ENCODE data around the gene FMO4.

DNA sequence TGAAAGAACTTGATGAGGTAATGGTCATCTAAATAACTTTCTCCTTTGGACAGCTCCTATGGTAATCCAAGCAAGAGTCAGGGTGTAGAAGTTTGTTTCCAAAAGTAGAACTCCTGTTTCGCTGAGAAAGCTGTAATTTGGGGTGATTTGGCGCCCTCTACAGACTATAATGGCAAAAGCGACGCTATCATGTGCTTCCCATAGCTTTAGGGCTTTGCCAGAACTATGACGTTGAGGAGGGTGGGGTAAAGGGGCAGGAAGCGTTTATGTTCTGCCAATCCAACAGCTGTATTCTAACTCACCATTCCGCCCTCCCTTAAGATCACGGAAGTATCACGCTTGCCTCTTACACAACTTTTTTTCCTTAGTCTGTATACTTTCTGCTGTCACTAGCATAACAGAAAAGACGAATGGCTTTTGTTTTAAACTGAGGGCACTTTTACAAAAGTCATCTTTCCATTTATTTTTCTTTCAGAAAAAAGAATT is at the start of gene FMO4:
- TF ChIP-seq CTCF (IDR thresholded peaks at IDR 0.05 in 2 of 3, conservative IDR thresholded peaks at IDR 0.05 in 1 of 3; ENCODE audit: control insufficient read depth in 2 of 3, extremely low read depth in 1 of 3, insufficient read depth in 1 of 3, low read depth in 3 of 3, low read length in 3 of 3) (peak; percentile 72 to 90 (median 87)), NFYB (IDR thresholded peaks at IDR 0.05; ENCODE audit: insufficient read depth, low read depth, low read length) (peak; percentile 62; the same call in 1 of the 2 replicates), GABPA (IDR thresholded peaks at IDR 0.05; ENCODE audit: low read depth) (no peak), ASH2L (IDR thresholded peaks at IDR 0.05; ENCODE audit: borderline replicate concordance, low read depth) (no peak)
